Neural crest cell (in vitro differentiated cells): Measurements from ENCODE around the gene LAMTOR3. TPM values are rescaled to one million over a fixed set of nuclear protein-coding genes. Genes with fewer than 3 reads are reported as not detected.

Experiments used
- DNase-seq: peaks from one replicate; pipeline ENCODE4 v3.0.0; 2021; ENCODE audit warnings: low read depth, mixed read lengths, low spot score
- H3K27ac Mint-ChIP-seq: one replicate; pipeline ENCODE4 v1.8.0; 2021; ENCODE audit warnings: mild to moderate bottlenecking, mixed read lengths; ENCODE audit not compliant: unreplicated experiment
- H3K27me3 Mint-ChIP-seq: 2 replicates; pipeline ENCODE4 v1.8.0; 2021; ENCODE audit warnings: low read depth, mild to moderate bottlenecking, mixed read lengths
- H3K36me3 Mint-ChIP-seq: 2 replicates; pipeline ENCODE4 v1.8.0; 2021; ENCODE audit warnings: low read depth, mild to moderate bottlenecking, mixed read lengths
- H3K4me1 Mint-ChIP-seq: 2 replicates; pipeline ENCODE4 v1.8.0; 2021; ENCODE audit warnings: mixed read lengths
- H3K4me3 Mint-ChIP-seq: one replicate; pipeline ENCODE4 v1.8.0; 2021; ENCODE audit warnings: mild to moderate bottlenecking, mixed read lengths
- H3K9me3 Mint-ChIP-seq: 2 replicates; pipeline ENCODE4 v1.8.0; 2021; ENCODE audit warnings: mixed read lengths
- CTCF ChIP-seq: fragments of 200-600 bp; sonication (generic); conservative IDR thresholded peaks from 2 replicates; pipeline ENCODE4 v1.5.0; 2021; ENCODE audit warnings: antibody characterized with exemption, mild to moderate bottlenecking
- total RNA-seq: library from RNA; stranded (reverse); gene quantifications from 2 replicates; pipeline ENCODE4 v1.2.1, GENCODE V29; 2021

Gene LAMTOR3
- total RNA-seq, 1 donor from 2014 or later, result 41.8 TPM

GRCh38 chr4:99891351-99891750, 2.9 kb downstream of the LAMTOR3 start:
- Mint-ChIP-seq H3K4me3 (peak overlapping the region; percentile 61), H3K27me3 (no peaks in the 10 kb centered on the region), H3K27ac (no peak overlapping the region), H3K36me3 (peaks cover 2% of the 10 kb centered on the region), H3K4me1 (peaks cover 33% of the 10 kb centered on the region), H3K9me3 (no peaks in the 10 kb centered on the region)
- no peak for TF ChIP-seq CTCF
- DNase-seq, result no peak

DNA sequence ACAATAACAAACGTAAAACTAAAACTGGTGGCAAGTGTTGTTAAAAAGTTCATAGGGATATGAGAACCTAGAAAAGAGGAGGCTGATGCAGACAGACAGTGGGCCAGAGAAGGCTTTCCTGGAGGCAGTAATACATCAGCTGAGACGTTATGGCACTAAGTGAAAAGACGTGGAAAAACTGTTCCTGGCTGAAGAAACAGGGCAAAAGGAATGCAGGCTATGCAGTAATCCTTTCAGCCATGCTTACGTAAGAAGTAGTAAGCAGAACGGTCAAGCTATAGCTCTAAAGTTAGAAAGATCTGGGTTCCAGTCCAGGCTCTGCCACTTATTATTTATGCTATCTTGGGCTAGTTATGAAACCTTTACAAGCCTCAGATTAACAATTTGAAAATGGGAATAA, 6.4 kb downstream of the LAMTOR3 start:
- no peak for DNase-seq
- no peaks in the 10 kb centered on the region for H3K27me3 Mint-ChIP-seq
- no peak overlapping the region for H3K4me3 Mint-ChIP-seq
- H3K27ac Mint-ChIP-seq, result no peak overlapping the region
- TF ChIP-seq CTCF, result no peak
- H3K36me3 Mint-ChIP-seq, result no peaks in the 10 kb centered on the region
- no peaks in the 10 kb centered on the region for H3K9me3 Mint-ChIP-seq
- H3K4me1 Mint-ChIP-seq, result peaks cover 8% of the 10 kb centered on the region

DNA sequence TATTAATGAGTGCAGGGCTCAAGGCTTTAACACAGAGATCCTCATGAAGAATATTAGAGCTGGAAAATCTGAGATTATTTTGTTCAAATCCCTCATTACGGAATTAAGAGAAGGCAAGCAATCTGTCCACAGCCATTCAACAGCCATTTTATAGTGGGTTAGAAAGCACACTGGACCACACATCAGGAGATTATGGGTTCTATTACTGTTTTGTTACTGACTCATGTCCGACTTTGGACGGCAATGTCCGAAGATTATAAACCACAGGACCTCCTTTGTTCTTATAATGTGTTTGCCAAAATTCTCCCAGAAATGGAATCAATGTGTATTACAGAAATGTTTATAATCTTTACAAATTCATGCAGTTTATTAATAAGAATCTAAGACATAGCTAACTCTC, 8.1 kb downstream of the LAMTOR3 start:
- DNase-seq, result no peak
- H3K36me3 Mint-ChIP-seq, result no peaks in the 10 kb centered on the region
- H3K4me3 Mint-ChIP-seq, result no peak overlapping the region
- H3K4me1 Mint-ChIP-seq, result no peaks in the 10 kb centered on the region
- no peak for TF ChIP-seq CTCF
- no peaks in the 10 kb centered on the region for H3K27me3 Mint-ChIP-seq
- no peak overlapping the region for H3K27ac Mint-ChIP-seq
- H3K9me3 Mint-ChIP-seq, result no peaks in the 10 kb centered on the region

GRCh38 chr4:99885687-99886086, 8.5 kb downstream of the LAMTOR3 start:
- no peak for DNase-seq
- Mint-ChIP-seq H3K4me1 (no peaks in the 10 kb centered on the region), H3K9me3 (no peaks in the 10 kb centered on the region), H3K36me3 (no peaks in the 10 kb centered on the region), H3K4me3 (no peak overlapping the region), H3K27me3 (no peaks in the 10 kb centered on the region), H3K27ac (no peak overlapping the region)
- no peak for TF ChIP-seq CTCF

GRCh38 chr4:99885063-99885664, 9.1 kb downstream of the LAMTOR3 start:
- Mint-ChIP-seq H3K27me3 (no peaks in the 10 kb centered on the region), H3K4me1 (no peaks in the 10 kb centered on the region), H3K27ac (no peak overlapping the region), H3K9me3 (no peaks in the 10 kb centered on the region), H3K4me3 (no peak overlapping the region), H3K36me3 (no peaks in the 10 kb centered on the region)
- DNase-seq, result no peak
- peak; percentile 78 for TF ChIP-seq CTCF
